GM23338 (cell line): ENCODE measurements around the gene WNT9A. TPM values are rescaled to one million over a fixed set of nuclear protein-coding genes. Genes with fewer than 3 reads are reported as not detected.

ENCODE experiments used
- ATAC-seq: fragments of 200-7000 bp; cut with Tn5 transposase; 3 replicates; pipeline ENCODE4 v1.9.1; 2020
- DNase-seq: peaks from one replicate; pipeline ENCODE4 v3.0.0-alpha.2; 2015; ENCODE audit warnings: low spot score
- H2AFZ ChIP-seq: fragments of 200-600 bp; sonication (generic); 2 replicates; pipeline ENCODE4 v1.8.0; 2016; ENCODE audit warnings: antibody characterized with exemption, mild to moderate bottlenecking, moderate library complexity
- H3F3A ChIP-seq: fragments of 200-600 bp; sonication (generic); replicated peaks from 2 replicates; pipeline ENCODE4 v1.8.0; 2017; ENCODE audit warnings: antibody characterized with exemption, mixed run types, low read depth
- H3K27ac ChIP-seq: fragments of 200-600 bp; sonication (generic); 2 replicates; pipeline ENCODE4 v1.6.1; 2016; ENCODE audit warnings: low read depth
- H3K27me3 ChIP-seq: fragments of 200-600 bp; sonication (generic); 2 replicates; pipeline ENCODE4 v1.8.0; 2016; ENCODE audit warnings: mild to moderate bottlenecking, mixed run types, moderate library complexity; ENCODE audit not compliant: insufficient read depth
- H3K36me3 ChIP-seq: fragments of 200-600 bp; sonication (generic); 2 replicates; pipeline ENCODE4 v1.8.0; 2016; ENCODE audit warnings: mild to moderate bottlenecking; ENCODE audit not compliant: insufficient read depth
- H3K4me1 ChIP-seq: fragments of 200-600 bp; sonication (generic); 2 replicates; pipeline ENCODE4 v1.8.0; 2016; ENCODE audit warnings: mild to moderate bottlenecking, moderate library complexity; ENCODE audit not compliant: insufficient read depth
- H3K4me2 ChIP-seq: fragments of 200-600 bp; sonication (generic); 2 replicates; pipeline ENCODE4 v1.7.1; 2017; ENCODE audit warnings: mixed run types
- H3K4me3 ChIP-seq: fragments of 200-600 bp; sonication (generic); 2 replicates; pipeline ENCODE4 v1.6.1; 2016; ENCODE audit warnings: mixed run types
- H3K79me2 ChIP-seq: fragments of 200-600 bp; sonication (generic); replicated peaks from 2 replicates; pipeline ENCODE4 v1.8.0; 2017; ENCODE audit warnings: mild to moderate bottlenecking; ENCODE audit not compliant: insufficient read depth
- H3K9me2 ChIP-seq: fragments of 200-600 bp; sonication (generic); 2 replicates; pipeline ENCODE4 v1.8.0; 2017; ENCODE audit not compliant: insufficient read depth
- H4K20me1 ChIP-seq: fragments of 200-600 bp; sonication (generic); replicated peaks from 2 replicates; pipeline ENCODE4 v1.8.0; 2017; ENCODE audit warnings: mild to moderate bottlenecking; ENCODE audit not compliant: insufficient read depth
- H3K27ac Mint-ChIP-seq: 2 replicates; pipeline ENCODE4 v1.8.0; 2020; ENCODE audit warnings: inconsistent platforms, mild to moderate bottlenecking, moderate library complexity, mixed read lengths
- H3K27me3 Mint-ChIP-seq: 3 replicates; pipeline ENCODE4 v1.8.0; 2022; ENCODE audit warnings: low read depth, mild to moderate bottlenecking, moderate library complexity, mixed read lengths, inconsistent platforms; ENCODE audit not compliant: insufficient read depth, poor library complexity
- H3K36me3 Mint-ChIP-seq: 3 replicates; pipeline ENCODE4 v1.8.0; 2021; ENCODE audit warnings: low read depth, mild to moderate bottlenecking, inconsistent platforms, moderate library complexity, mixed read lengths
- H3K4me1 Mint-ChIP-seq: 3 replicates; pipeline ENCODE4 v1.8.0; 2020; ENCODE audit warnings: mild to moderate bottlenecking, inconsistent platforms, mixed read lengths
- H3K4me3 Mint-ChIP-seq: 3 replicates; pipeline ENCODE4 v1.8.0; 2021; ENCODE audit warnings: moderate library complexity, mild to moderate bottlenecking, inconsistent platforms, mixed read lengths
- H3K9me3 Mint-ChIP-seq: 3 replicates; pipeline ENCODE4 v1.8.0; 2020; ENCODE audit warnings: moderate library complexity, mild to moderate bottlenecking, inconsistent platforms, mixed read lengths
- CREB1 ChIP-seq: fragments of 250-450 bp; sonication (Bioruptor Pico); IDR thresholded peaks from 2 replicates; pipeline ENCODE4 v1.5.0; 2020; ENCODE audit warnings: low read depth, mild to moderate bottlenecking, moderate library complexity
- CTCF ChIP-seq, 2 experiments: fragments of 200-600 bp in 1 of 2; sonication (generic) in 1 of 2; conservative IDR thresholded peaks; 2 replicates each; pipeline versions ENCODE4 v1.5.1 to v1.6.1; 2016 to 2017; ENCODE audit warnings: antibody characterized with exemption in 2 of 2, low read depth in 2 of 2, mild to moderate bottlenecking in 2 of 2, moderate library complexity in 1 of 2
- EZH2 ChIP-seq: fragments of 200-600 bp; sonication (generic); IDR thresholded peaks from one replicate; pipeline ENCODE4 v1.8.0; 2017; ENCODE audit warnings: antibody characterized with exemption, mild to moderate bottlenecking, low read depth; ENCODE audit not compliant: unreplicated experiment
- EZH2phosphoT487 ChIP-seq: fragments of 200-600 bp; sonication (generic); IDR thresholded peaks from one replicate; pipeline ENCODE4 v1.8.1; 2018; ENCODE audit warnings: antibody characterized with exemption; ENCODE audit not compliant: unreplicated experiment
- JUNB ChIP-seq: IDR thresholded peaks from one replicate; pipeline ENCODE4 v1.6.1; 2016; ENCODE audit warnings: antibody characterized with exemption; ENCODE audit not compliant: unreplicated experiment
- POLR2AphosphoS5 ChIP-seq: IDR thresholded peaks from 2 replicates; pipeline ENCODE4 v1.6.1; 2016; ENCODE audit warnings: antibody characterized with exemption, low read depth
- REST ChIP-seq: IDR thresholded peaks from one replicate; pipeline ENCODE4 v1.6.1; 2018; ENCODE audit warnings: antibody characterized with exemption; ENCODE audit not compliant: unreplicated experiment
- STAT1 ChIP-seq: IDR thresholded peaks from one replicate; pipeline ENCODE4 v1.6.1; 2016; ENCODE audit warnings: antibody characterized with exemption; ENCODE audit not compliant: unreplicated experiment
- ZNF331 ChIP-seq: fragments of 250-450 bp; sonication (Bioruptor Pico); IDR thresholded peaks from 2 replicates; pipeline ENCODE4 v1.5.0; 2020; ENCODE audit warnings: low read depth, mild to moderate bottlenecking, moderate library complexity
- polyA plus RNA-seq: library from polyadenylated mRNA; unstranded; fragments of >200 nt; fragmentation: Nextera tagmentation; extraction: Ambion mirVana; gene quantifications from 2 replicates; pipeline ENCODE4 v1.2.1, GENCODE V29; 2016
- total RNA-seq: library from RNA; depleted of rRNA; stranded (reverse); fragments of >200 nt; shearing (Covaris generic); gene quantifications from 2 replicates; pipeline ENCODE4 v1.2.3, GENCODE V29; 2014

The WNT9A gene
- total and polyA plus RNA-seq, 2 experiments from 2014 or later = 0.06 to 2.0 TPM

- no peaks in the 10 kb centered on the region for H3K36me3 ChIP-seq
- no peak for TF ChIP-seq EZH2phosphoT487
- no peak for TF ChIP-seq REST
- TF ChIP-seq POLR2AphosphoS5 = no peak
- TF ChIP-seq STAT1 = no peak
- no peak for TF ChIP-seq CREB1 (CRISPR knock-in tag)
- no peak for TF ChIP-seq EZH2
- no peak for TF ChIP-seq JUNB
- no peak for TF ChIP-seq CTCF (conservative IDR thresholded peaks at IDR 0.05; ENCODE audit: low read depth in 2 of 2)
- H3K4me2 ChIP-seq = no peak overlapping the region
- H3K9me2 ChIP-seq = no peaks in the 10 kb centered on the region
- H3K4me3 Mint-ChIP-seq = no peak overlapping the region
- H3K9me3 Mint-ChIP-seq = no peaks in the 10 kb centered on the region
- no peaks in the 10 kb centered on the region for H3K36me3 Mint-ChIP-seq
- no peak overlapping the region for H3K27ac Mint-ChIP-seq
- DNase-seq (no peak), ATAC-seq (no peak)
- no peak overlapping the region for H3K27ac ChIP-seq
- H3K4me3 ChIP-seq = no peak overlapping the region
- H4K20me1 ChIP-seq = peaks cover 5% of the 10 kb centered on the region; the same call in 1 of the 2 replicates
- peaks cover under 1% of the 10 kb centered on the region; the same call in 1 of the 2 replicates for H3K4me1 ChIP-seq
- peaks cover 7% of the 10 kb centered on the region for H3K27me3 ChIP-seq
- peaks cover 18% of the 10 kb centered on the region for H3K27me3 Mint-ChIP-seq
- no peak overlapping the region for H2AFZ ChIP-seq
- H3K79me2 ChIP-seq = no peaks in the 10 kb centered on the region
- 0 out of 2 replicates have a peak, but pooled peaks cover 3% of the 10 kb centered on the region for H3F3A ChIP-seq
- H3K4me1 Mint-ChIP-seq = peaks cover 6% of the 10 kb centered on the region; the same call in 2 of the 3 replicates
Measured at GRCh38 chr1:227943381-227944089, 4.2 kb downstream of the WNT9A start.

GRCh38 chr1:227942716-227943261, 4.9 kb downstream of the WNT9A start:
- no peak overlapping the region for H3K4me3 Mint-ChIP-seq
- H3K4me1 Mint-ChIP-seq = peaks cover 5% of the 10 kb centered on the region; the same call in 2 of the 3 replicates
- H4K20me1 ChIP-seq = peaks cover 5% of the 10 kb centered on the region; the same call in 1 of the 2 replicates
- no peak overlapping the region for H3K27ac ChIP-seq
- DNase-seq (no peak), ATAC-seq (no peak)
- no peak overlapping the region for H2AFZ ChIP-seq
- H3K79me2 ChIP-seq = no peaks in the 10 kb centered on the region
- 0 out of 2 replicates have a peak, but pooled peaks cover 3% of the 10 kb centered on the region for H3F3A ChIP-seq
- no peak overlapping the region for H3K4me2 ChIP-seq
- H3K4me1 ChIP-seq = no peaks in the 10 kb centered on the region
- no peak overlapping the region for H3K27ac Mint-ChIP-seq
- H3K9me3 Mint-ChIP-seq = no peaks in the 10 kb centered on the region
- peaks cover 15% of the 10 kb centered on the region for H3K27me3 Mint-ChIP-seq
- peaks cover 4% of the 10 kb centered on the region for H3K27me3 ChIP-seq
- no peaks in the 10 kb centered on the region for H3K36me3 Mint-ChIP-seq
- no peak overlapping the region for H3K4me3 ChIP-seq
- H3K36me3 ChIP-seq = no peaks in the 10 kb centered on the region
- no peaks in the 10 kb centered on the region for H3K9me2 ChIP-seq
- TF ChIP-seq ZNF331 (CRISPR knock-in tag) (no peak), CREB1 (CRISPR knock-in tag) (no peak), EZH2 (no peak), REST (no peak), CTCF (conservative IDR thresholded peaks at IDR 0.05; ENCODE audit: low read depth in 2 of 2) (no peak)
